HCT116 (cell line): ENCODE data around the gene HMG20A. TPM values are rescaled to one million over a fixed set of nuclear protein-coding genes. Genes with fewer than 3 reads are reported as not detected.

Source experiments
- ATAC-seq: fragments of 200-7000 bp; cut with Tn5 transposase; 2 replicates; pipeline ENCODE4 v1.9.1; 2020; ENCODE audit warnings: mild to moderate bottlenecking, moderate library complexity
- BruUV-seq: library from RNA; stranded (reverse); fragments of 400-500 nt; replicated peaks from 2 replicates; lab custom pipeline; 2021; lab: Mats Ljungman, UMichigan
- CTCF ChIA-PET: fragments of 300-600 bp; sonication (Branson Sonifier 250); formaldehyde crosslinking; loops from one replicate; lab custom pipeline; 2021; ENCODE audit warnings: antibody characterized with exemption; lab: Charles Lee
- POLR2A ChIA-PET: fragments of 300-600, 350-600 bp; sonication (Branson Sonifier 250); formaldehyde crosslinking; loops from one replicate; lab custom pipeline; 2021; ENCODE audit warnings: antibody characterized with exemption; lab: Charles Lee
- RAD21 ChIA-PET, 2 experiments: fragments of 300-600 bp; sonication (Branson Sonifier 250); formaldehyde crosslinking; loops; one replicate each; lab custom pipeline; 2023; ENCODE audit warnings: low total read pairs in 2 of 2; ENCODE audit not compliant: uncharacterized antibody in 2 of 2, unreplicated experiment in 2 of 2, low non-redundant PET in 1 of 2; lab: Charles Lee
- DNase-seq: peaks from one replicate; pipeline ENCODE4 v3.0.0-alpha.2; 2010; ENCODE audit warnings: low read depth, low spot score
- H2AFZ ChIP-seq: fragments of 200-600 bp; shearing (Covaris generic), sonication (generic); 2 replicates; pipeline ENCODE4 v1.6.1; 2017; ENCODE audit warnings: low read depth, mixed run types, mixed read lengths, antibody characterized with exemption, low read length; ENCODE audit not compliant: poor library complexity, severe bottlenecking
- H3K27ac ChIP-seq: 2 replicates; pipeline ENCODE4 v1.5.1; 2012; ENCODE audit warnings: low read depth, low read length
- H3K27me3 ChIP-seq: fragments of 200-600 bp; sonication (generic); 2 replicates; pipeline ENCODE4 v1.6.1; 2016; ENCODE audit warnings: mixed run types, low read length, mixed read lengths; ENCODE audit not compliant: insufficient read depth
- H3K36me3 ChIP-seq, 2 experiments: fragments of 200-500 bp in 1 of 2; fragments of 200-600 bp in 1 of 2; sonication (Bioruptor generic) in 1 of 2; sonication (generic) in 1 of 2; 2 replicates each; pipeline versions ENCODE4 v1.5.1 to v1.6.1; 2014 to 2016; ENCODE audit warnings: low read length in 2 of 2, inconsistent platforms in 1 of 2, mixed read lengths in 1 of 2, mixed run types in 1 of 2; ENCODE audit not compliant: insufficient read depth in 2 of 2, control insufficient read depth in 1 of 2
- H3K4me1 ChIP-seq, 2 experiments: fragments of 200-600 bp in 1 of 2; sonication (generic) in 1 of 2; 2 replicates each; pipeline versions ENCODE4 v1.5.1 to v1.6.1; 2012 to 2017; ENCODE audit warnings: low read length in 2 of 2, inconsistent platforms in 1 of 2, mild to moderate bottlenecking in 1 of 2, mixed read lengths in 1 of 2, mixed run types in 1 of 2, moderate library complexity in 1 of 2; ENCODE audit not compliant: insufficient read depth in 2 of 2, control insufficient read depth in 1 of 2
- H3K4me2 ChIP-seq: fragments of 200-600 bp; sonication (generic); 2 replicates; pipeline ENCODE4 v1.6.1; 2017; ENCODE audit warnings: mixed run types, low read length, mixed read lengths
- H3K4me3 ChIP-seq, 2 experiments: fragments of 200-600 bp in 1 of 2; sonication (generic) in 1 of 2; replicated peaks in 1 of 2; 2 replicates each; pipeline ENCODE4 v1.5.1; 2011 to 2016; ENCODE audit warnings: low read length in 2 of 2, control low read depth in 1 of 2, low read depth in 1 of 2, mild to moderate bottlenecking in 1 of 2, mixed read lengths in 1 of 2, mixed run types in 1 of 2
- H3K79me2 ChIP-seq: fragments of 200-600 bp; sonication (generic); 2 replicates; pipeline ENCODE4 v1.6.1; 2017; ENCODE audit warnings: mild to moderate bottlenecking, mixed run types, low read length, moderate library complexity, mixed read lengths; ENCODE audit not compliant: insufficient read depth
- H3K9ac ChIP-seq: fragments of 200-600 bp; sonication (generic); 2 replicates; pipeline ENCODE4 v1.6.1; 2016; ENCODE audit warnings: low read length, mixed read lengths
- H3K9me2 ChIP-seq: fragments of 200-600 bp; sonication (generic), shearing (Covaris generic); 2 replicates; pipeline ENCODE4 v1.6.1; 2017; ENCODE audit warnings: mixed run types, mild to moderate bottlenecking, moderate library complexity; ENCODE audit not compliant: insufficient read depth
- H3K9me3 ChIP-seq, 2 experiments: fragments of 200-500 bp in 1 of 2; fragments of 200-600 bp in 1 of 2; sonication (Bioruptor generic) in 1 of 2; sonication (generic) in 1 of 2; 2 replicates each; pipeline ENCODE4 v1.6.1; 2014 to 2017; ENCODE audit warnings: low read length in 2 of 2, mixed read lengths in 2 of 2, inconsistent platforms in 1 of 2, low read depth in 1 of 2, mild to moderate bottlenecking in 1 of 2, mixed run types in 1 of 2, moderate library complexity in 1 of 2; ENCODE audit not compliant: control insufficient read depth in 1 of 2, insufficient read depth in 1 of 2
- H4K20me1 ChIP-seq: fragments of 200-600 bp; sonication (generic), shearing (Covaris generic); 2 replicates; pipeline ENCODE4 v1.6.1; 2017; ENCODE audit warnings: mixed run types, mild to moderate bottlenecking, moderate library complexity; ENCODE audit not compliant: insufficient read depth
- CBX3 ChIP-seq: IDR thresholded peaks from 2 replicates; pipeline ENCODE4 v1.6.1; 2012; ENCODE audit warnings: low read depth
- EZH2 ChIP-seq: fragments of 200-600 bp; sonication (generic); IDR thresholded peaks from 2 replicates; pipeline ENCODE4 v1.6.1; 2017; ENCODE audit warnings: antibody characterized with exemption, mixed run types
- EZH2phosphoT487 ChIP-seq: fragments of 200-600 bp; IDR thresholded peaks from 2 replicates; pipeline ENCODE4 v1.6.1; 2018; ENCODE audit warnings: antibody characterized with exemption, borderline replicate concordance
- POLR2AphosphoS5 ChIP-seq: IDR thresholded peaks from 2 replicates; pipeline ENCODE4 v1.6.1; 2011; ENCODE audit warnings: mild to moderate bottlenecking, low read depth, low read length, moderate library complexity
- SP1 ChIP-seq: IDR thresholded peaks from 2 replicates; pipeline ENCODE4 v1.6.1; 2012; ENCODE audit warnings: low read depth
- TCF7L2 ChIP-seq: IDR thresholded peaks from 2 replicates; pipeline ENCODE4 v1.7.0; 2011; ENCODE audit warnings: borderline replicate concordance, inconsistent platforms; ENCODE audit not compliant: insufficient read depth, insufficient read length; ENCODE audit errors: extremely low read depth
- intact Hi-C: fragments of 100-400 bp; cut with micrococcal nuclease; formaldehyde crosslinking; loops from 2 replicates; pipeline ENCODE4 v1.10.0; 2022
- total RNA-seq: library from RNA; stranded (reverse); gene quantifications from one replicate; pipeline ENCODE4 v1.2.1, GENCODE V29; 2021; ENCODE audit not compliant: unreplicated experiment
- TF ChIP-seq, protein P1 (sequence below): IDR thresholded peaks from 2 replicates; pipeline ENCODE4 v1.6.1; 2011; ENCODE audit warnings: mild to moderate bottlenecking, low read length, moderate library complexity; ENCODE audit not compliant: insufficient replicate concordance; ENCODE audit errors: extremely low read depth
- TF ChIP-seq, protein P2 (sequence below): IDR thresholded peaks from 2 replicates; pipeline ENCODE4 v1.6.1; 2012; ENCODE audit warnings: low read depth

HMG20A gene
- total RNA-seq, 1 experiment from 2014 or later = 37.7 TPM

DNA sequence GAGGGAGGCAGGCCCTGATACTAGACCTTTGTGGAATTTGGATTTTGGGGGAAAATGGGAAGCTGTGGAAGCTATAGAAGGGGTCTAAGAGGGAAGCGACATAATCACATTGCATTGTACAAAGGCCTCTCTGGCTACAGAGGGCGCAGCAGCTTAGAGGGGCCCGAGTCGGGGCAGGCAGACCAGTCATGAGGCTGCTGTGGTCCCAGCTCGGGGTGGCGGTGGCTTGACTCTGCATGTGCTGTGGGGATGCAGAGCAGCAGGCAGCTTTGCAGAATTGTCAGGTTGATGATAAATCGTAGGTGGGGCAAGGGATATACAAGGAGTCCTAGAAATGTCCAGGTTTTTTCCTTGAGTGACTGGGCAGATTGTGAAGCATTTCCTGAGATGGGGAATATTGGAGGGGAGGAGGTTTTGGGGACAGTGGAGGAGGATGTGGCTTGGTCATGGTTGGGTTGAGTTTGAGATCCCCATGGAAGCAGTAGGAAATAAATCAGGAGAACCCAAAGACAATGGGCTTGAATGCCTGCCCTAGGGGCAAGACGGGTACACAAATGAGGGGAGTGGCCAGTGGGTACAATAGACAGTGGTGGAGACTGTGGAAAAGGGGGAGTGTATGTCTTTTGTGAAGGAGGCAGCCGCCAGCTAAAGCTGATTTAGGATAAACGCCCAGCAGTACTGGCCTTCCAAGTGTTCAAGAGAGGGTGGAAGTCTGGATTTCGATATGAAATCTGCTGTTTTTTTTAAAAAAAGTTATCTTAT lies 94.1 kb downstream of the HMG20A start:
- no peak overlapping the region for H3K4me3 ChIP-seq
- no peaks in the 10 kb centered on the region for H3K4me1 ChIP-seq
- ATAC-seq (no peak), DNase-seq (no peak)
- H3K27ac ChIP-seq = no peak overlapping the region
- CTCF ChIA-PET = interaction anchor here (1.7 kb wide), 1 partner anchor 29 kb away, joined by 5 read pairs; no protein-coding TSS in a partner anchor
- RAD21 ChIA-PET = no interaction called here
- intact Hi-C loops = no loop called here
- no peaks in the 10 kb centered on the region for H3K79me2 ChIP-seq
- POLR2A ChIA-PET = no interaction called here
- no peak overlapping the region for H3K9ac ChIP-seq
- no peak overlapping the region for H3K4me2 ChIP-seq
- H3K27me3 ChIP-seq = no peaks in the 10 kb centered on the region
- no peaks in the 10 kb centered on the region for H3K9me2 ChIP-seq
- no TSS peak for BruUV-seq
- H2AFZ ChIP-seq = no peak overlapping the region
- no peaks in the 10 kb centered on the region for H3K36me3 ChIP-seq
- no peak for TF ChIP-seq POLR2AphosphoS5
- TF ChIP-seq, all 23 proteins: peak for 0
- Histone ChIP-seq H4K20me1 (no peaks in the 10 kb centered on the region), H3K9me3 (no peaks in the 10 kb centered on the region)

DNA sequence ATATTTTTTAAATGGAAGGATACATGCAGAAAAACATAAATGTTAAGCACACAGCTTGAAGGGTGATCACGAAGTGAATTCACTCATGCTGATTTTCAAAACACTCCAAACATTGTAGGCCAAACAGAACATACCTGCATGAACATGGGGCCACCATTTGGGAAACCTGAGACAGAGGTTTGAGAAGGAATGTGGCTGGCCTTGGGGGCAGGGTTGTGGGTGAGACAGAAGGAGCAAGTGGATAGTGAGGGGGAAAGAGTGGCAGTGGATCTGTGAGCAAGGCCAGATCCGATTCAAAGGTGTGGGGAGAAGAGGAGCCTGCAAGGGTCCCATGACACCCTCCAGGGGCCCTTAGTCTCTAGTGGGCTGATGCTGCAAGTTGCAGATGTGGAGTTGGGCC lies 94.9 kb downstream of the HMG20A start:
- Histone ChIP-seq H3K4me2 (no peak overlapping the region), H3K9me2 (no peaks in the 10 kb centered on the region), H4K20me1 (no peaks in the 10 kb centered on the region), H3K9me3 (no peaks in the 10 kb centered on the region), H2AFZ (no peak overlapping the region), H3K4me3 (no peak overlapping the region), H3K36me3 (no peaks in the 10 kb centered on the region), H3K79me2 (no peaks in the 10 kb centered on the region), H3K9ac (no peak overlapping the region), H3K27ac (no peak overlapping the region), H3K27me3 (no peaks in the 10 kb centered on the region), H3K4me1 (no peaks in the 10 kb centered on the region)
- DNase-seq (no peak), ATAC-seq (no peak)
- TF ChIP-seq TCF7L2 (no peak), EZH2 (no peak), EZH2phosphoT487 (no peak), CBX3 (no peak), SP1 (no peak)
- TF ChIP-seq, protein P1, sequence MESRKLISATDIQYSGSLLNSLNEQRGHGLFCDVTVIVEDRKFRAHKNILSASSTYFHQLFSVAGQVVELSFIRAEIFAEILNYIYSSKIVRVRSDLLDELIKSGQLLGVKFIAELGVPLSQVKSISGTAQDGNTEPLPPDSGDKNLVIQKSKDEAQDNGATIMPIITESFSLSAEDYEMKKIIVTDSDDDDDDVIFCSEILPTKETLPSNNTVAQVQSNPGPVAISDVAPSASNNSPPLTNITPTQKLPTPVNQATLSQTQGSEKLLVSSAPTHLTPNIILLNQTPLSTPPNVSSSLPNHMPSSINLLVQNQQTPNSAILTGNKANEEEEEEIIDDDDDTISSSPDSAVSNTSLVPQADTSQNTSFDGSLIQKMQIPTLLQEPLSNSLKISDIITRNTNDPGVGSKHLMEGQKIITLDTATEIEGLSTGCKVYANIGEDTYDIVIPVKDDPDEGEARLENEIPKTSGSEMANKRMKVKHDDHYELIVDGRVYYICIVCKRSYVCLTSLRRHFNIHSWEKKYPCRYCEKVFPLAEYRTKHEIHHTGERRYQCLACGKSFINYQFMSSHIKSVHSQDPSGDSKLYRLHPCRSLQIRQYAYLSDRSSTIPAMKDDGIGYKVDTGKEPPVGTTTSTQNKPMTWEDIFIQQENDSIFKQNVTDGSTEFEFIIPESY = no peak
- TF ChIP-seq, protein P2, sequence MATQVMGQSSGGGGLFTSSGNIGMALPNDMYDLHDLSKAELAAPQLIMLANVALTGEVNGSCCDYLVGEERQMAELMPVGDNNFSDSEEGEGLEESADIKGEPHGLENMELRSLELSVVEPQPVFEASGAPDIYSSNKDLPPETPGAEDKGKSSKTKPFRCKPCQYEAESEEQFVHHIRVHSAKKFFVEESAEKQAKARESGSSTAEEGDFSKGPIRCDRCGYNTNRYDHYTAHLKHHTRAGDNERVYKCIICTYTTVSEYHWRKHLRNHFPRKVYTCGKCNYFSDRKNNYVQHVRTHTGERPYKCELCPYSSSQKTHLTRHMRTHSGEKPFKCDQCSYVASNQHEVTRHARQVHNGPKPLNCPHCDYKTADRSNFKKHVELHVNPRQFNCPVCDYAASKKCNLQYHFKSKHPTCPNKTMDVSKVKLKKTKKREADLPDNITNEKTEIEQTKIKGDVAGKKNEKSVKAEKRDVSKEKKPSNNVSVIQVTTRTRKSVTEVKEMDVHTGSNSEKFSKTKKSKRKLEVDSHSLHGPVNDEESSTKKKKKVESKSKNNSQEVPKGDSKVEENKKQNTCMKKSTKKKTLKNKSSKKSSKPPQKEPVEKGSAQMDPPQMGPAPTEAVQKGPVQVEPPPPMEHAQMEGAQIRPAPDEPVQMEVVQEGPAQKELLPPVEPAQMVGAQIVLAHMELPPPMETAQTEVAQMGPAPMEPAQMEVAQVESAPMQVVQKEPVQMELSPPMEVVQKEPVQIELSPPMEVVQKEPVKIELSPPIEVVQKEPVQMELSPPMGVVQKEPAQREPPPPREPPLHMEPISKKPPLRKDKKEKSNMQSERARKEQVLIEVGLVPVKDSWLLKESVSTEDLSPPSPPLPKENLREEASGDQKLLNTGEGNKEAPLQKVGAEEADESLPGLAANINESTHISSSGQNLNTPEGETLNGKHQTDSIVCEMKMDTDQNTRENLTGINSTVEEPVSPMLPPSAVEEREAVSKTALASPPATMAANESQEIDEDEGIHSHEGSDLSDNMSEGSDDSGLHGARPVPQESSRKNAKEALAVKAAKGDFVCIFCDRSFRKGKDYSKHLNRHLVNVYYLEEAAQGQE = no peak
- ChIA-PET CTCF (interaction anchor here (1.7 kb wide), 1 partner anchor 28 kb away, joined by 5 read pairs; no protein-coding TSS in a partner anchor), POLR2A (no interaction called here), RAD21 (no interaction called here)
- BruUV-seq = no TSS peak
- intact Hi-C loops = no loop called here
